ENCODE data around the gene C11orf21.

Gene C11orf21

DNA sequence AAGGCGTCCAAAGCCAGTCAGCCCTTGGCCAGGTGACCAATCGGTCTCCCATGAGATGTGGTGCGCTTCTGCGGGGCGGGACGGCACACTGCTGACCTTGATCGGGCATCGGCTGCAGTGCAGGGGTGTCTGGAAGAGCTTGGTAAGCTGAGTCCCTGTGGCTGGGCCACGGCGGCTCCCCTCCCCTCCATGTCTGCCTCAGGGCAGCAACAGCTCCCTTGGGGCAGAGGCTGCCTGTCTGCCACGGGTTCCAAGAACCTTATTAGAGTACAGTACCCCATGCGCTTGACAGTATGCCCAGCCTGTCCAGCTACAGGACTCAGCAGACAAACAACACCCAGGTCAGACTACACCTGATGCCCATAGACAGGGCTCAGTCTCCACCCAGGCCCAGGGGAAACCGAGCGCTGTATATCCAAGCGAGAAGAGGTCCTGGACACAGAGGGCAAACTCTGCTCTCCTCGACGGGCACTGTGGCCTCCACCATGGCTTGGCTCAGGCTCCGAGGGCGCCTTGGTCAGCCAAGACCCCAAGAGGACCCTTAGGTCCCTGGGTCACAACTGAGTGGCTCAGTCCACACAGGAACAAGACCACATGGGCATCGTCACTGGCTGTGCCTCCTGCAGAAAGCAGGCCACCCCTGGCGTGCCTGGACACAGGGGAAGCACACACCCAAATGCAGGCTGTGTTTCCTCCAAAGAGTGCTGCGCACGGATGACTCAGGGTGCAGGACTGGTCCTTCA lies 19.0 kb upstream of the C11orf21 start:
- peak; percentile 34 for DNase-seq

DNA sequence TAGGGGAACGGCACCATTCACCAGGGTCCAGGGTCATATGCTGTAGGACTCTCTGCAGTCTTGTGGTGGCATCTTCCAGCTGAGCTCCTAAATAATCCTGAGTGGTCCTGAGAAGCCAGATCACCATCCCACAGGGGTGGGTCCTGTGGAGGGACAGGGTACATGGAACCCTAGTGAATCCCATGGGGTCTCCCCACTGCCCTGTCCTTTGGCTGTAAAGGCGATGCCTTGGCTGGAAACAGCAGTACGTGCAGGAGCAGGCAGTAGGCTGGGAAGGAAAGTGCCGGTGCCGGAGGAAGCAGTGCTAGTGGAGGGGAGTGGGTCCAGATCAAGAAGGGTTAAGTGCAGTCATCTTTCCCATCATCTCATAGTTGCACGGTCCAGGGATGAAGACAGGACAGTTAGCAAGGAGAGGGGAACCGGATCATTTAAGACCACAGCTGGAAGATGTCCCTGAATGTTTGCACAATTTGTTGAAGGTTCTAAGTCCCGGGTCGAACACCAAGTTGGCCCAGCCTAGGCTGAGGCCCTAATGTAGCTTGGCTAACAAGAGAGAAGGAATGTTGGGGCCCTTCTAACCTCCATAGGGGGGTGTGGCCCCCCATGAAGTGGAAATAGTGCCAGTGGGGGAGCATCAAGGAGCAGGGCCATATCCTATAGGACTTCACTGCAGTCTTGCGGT lies 18.2 kb upstream of the C11orf21 start:
- peak; percentile 18 for DNase-seq

DNA sequence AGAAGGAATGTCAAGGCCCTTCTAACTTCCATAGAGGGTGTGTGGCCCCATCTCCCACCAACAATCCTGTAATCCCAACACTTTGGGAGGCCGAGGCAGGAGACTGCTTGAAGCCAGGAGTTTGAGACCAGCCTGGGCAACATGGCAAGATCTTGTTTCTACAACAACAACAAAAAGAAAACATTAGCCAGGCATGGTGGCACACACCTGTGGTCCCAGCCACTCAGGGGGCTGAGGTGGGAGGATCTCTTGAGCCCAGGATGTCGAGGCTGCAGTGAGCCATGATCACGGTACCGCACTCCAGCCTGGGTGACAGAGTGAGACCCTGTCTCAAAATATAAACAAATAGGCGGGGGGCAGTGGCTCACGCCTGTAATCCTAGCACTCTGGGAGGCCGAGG lies 17.0 kb upstream of the C11orf21 start:
- DNase-seq: peak; percentile 24

DNA sequence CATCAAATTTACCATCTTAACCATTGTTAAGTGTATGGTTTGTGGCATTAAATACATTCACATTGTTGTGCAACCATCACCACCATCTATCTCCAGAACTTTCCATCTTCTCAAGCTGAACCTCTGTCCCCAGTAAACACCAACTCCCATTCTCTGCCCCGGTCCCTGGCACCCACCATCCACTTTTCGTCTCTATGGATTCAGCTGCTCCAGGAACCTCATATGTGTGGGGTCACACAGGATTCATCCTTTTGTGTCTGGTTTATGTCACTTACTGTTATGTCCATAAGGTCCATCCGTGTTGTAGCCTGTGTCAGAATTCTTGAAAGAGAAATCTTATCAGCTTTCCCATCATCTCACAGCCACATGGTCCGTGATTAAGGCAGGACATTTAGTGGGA lies 16.4 kb upstream of the C11orf21 start:
- peak; percentile 7 for DNase-seq

DNA sequence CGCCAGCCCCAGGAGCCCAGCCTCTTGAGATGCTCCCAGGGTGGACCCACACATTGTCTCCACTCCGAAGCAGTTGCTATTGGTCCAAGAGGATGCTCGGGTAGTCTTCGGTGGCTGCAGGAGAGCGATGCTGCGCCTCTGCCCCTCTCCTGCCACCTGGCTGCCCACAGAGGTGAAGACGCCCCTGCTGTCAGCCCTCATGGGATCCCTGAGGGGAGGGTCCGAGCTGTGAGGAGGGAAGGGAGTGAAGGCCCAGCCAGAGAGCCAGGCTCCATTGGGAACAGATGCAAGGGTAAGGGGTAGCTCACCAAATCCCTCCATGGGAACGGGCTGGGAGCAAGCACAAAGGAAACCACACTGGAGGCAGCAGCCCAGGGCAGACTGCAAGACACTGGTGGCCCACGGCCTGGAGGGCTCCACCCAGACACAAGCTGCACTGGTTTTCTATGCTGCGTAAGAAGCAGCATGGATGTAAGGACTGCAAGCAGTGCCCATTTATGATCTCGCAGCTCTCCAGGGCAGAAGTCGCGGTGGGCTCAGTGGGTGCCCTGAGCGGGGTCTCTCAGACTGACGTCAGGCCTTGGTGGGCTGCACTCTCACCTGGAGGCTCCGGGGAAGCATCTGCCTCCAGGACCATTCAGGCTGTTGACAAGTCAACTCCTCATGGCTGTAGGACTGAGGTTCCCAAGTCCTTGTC lies 15.8 kb upstream of the C11orf21 start:
- peak; percentile 35 for DNase-seq

DNA sequence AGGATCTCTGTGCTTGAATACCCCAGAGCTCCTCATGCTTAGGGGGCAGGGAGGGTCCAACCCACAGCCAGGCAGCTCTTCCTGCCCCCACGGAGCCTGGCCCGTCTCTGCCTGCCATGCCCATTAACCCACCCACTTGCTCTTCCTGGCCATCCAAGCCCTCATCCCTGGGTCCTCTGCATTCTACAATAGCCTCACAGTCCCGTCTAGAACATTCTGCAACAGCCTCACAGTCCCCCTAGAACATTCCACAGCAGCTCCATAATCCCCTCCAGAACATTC lies 15.2 kb upstream of the C11orf21 start:
- no peak for DNase-seq

DNA sequence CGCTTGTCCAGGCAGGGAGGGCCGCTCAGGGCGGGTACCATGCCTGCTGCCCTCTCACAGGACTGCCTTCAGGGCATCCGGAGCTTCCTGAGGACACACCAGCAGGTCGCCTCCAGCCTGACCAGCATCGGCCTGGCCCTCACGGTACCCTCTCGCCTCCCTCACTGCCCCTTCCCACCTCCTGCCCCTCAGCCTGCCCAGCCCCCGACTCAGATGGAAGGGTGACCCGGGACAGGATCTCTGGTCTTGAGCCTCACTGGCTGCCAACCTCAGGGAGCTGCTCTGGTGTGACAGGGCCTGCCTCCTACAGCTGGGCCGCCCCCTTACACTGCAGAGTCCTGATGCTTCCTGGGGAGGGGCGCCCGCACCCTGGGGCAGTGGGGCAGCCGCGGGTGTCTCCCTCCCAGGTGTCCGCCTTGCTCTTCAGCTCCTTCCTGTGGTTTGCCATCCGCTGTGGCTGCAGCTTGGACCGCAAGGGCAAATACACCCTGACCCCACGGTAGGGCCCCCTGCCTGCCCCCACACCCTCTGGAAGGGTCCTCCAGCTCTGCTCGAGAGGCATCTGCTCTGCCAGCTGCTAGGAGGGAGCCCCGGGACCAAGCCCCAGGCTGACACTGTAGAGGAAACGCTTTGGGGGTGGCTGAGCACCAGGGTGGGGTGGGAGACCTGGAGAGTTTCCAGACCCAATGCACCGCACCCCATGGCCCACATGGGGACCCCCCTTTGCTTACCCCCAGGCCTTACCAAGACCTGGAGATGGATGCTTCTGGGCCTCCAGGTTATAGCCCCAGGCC lies 14.6 kb upstream of the C11orf21 start:
- DNase-seq: peak; percentile 40

DNA sequence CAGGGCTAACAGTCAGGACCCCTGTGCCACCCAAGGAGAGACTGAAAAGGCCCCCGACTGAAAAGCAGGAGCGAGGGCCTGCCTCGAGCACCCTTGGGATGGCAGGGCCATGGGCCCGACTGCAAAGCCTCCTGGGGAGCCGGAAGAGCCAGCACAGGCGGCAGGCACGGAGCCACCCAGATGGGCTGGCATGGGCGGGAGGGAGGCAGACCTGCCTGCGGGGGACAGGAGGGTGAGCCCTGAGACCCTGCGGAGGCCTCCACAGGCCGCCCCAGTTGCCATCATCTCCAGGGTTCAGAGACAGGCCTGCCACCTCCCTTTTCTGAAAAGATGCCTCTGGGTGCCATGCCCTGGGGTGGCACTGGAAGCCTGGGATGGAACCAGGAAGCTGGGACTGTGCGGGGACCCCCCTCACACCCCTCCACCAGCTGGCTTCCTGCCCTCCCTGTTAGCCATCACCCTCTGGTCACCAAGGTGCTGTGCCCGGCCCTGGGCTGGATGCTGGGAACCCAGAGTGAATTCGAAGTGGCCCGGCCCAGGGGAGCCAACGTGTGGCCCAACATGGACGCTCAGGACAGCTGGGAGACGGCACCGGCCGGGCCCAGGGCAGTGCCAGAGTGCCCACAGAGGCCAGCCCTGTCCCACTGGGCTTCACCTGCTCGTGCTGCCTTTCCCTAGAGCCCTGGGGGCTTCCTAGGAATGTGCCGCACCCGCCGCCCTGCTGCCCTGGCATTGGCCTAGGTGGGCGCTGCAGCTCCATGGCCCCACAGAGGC lies 13.9 kb upstream of the C11orf21 start:
- DNase-seq: no peak

DNA sequence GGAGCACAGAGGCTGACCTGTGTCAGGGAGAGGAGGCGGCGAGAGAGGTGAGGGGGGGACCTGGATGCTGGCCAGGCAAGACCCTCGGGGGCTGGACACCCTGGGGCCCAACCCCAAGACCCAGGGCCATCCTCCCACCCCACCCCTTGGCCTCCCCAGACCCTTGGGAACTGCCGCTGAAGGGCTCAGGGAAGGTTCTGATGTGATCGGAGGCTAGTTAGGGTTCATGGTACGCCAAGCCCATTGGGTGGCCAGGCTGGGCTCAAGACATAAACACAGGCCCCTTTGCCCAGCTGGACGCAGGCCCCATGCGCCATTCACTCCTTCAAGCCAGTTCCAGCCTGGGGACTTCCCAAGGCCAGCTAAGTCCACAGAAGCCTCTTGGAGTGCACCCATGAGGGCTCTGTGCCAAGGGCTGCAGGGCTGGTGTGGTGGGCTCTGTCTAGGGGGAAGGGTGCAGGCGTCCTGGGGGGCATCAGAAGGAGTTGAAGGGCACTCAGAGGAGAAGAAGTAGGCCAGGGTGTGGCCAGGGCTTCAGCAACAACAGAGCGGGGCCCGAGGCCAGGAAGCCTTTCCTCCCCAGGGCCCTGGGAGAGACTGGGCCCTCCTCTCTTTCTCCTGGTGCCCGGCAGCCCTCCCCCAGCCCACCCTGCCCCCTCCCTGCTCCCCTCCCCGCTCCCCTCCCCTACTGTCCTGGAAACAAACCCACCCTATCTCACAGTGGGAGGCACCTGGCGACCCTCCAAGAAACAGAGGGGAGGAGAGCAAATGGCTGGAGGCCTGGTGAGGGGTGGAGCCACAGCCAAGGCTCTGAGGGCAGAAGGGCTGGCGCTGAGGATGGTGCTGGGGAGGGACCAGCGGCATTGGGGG lies 13.0 kb upstream of the C11orf21 start:
- DNase-seq: peak; percentile 92

DNA sequence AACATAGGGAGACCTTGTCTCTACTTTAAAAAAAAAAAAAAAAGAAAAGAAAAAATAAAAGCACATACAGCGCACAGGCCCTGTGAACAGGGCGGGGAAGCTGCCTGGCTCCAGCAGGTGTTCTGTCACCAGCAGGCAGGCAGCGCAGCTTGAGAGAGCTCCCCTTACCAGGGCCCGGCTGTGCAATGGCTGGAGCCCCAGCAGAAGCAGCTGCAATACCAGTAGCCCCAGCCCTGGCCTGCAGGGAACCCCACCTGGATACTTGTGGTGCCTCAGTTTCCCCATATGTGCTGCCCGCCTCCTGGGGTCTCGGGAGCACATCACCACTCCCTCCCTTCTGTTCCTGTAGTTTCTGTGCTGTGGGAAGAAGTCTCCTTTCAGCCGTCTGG lies 12.4 kb upstream of the C11orf21 start:
- DNase-seq: no peak

DNA sequence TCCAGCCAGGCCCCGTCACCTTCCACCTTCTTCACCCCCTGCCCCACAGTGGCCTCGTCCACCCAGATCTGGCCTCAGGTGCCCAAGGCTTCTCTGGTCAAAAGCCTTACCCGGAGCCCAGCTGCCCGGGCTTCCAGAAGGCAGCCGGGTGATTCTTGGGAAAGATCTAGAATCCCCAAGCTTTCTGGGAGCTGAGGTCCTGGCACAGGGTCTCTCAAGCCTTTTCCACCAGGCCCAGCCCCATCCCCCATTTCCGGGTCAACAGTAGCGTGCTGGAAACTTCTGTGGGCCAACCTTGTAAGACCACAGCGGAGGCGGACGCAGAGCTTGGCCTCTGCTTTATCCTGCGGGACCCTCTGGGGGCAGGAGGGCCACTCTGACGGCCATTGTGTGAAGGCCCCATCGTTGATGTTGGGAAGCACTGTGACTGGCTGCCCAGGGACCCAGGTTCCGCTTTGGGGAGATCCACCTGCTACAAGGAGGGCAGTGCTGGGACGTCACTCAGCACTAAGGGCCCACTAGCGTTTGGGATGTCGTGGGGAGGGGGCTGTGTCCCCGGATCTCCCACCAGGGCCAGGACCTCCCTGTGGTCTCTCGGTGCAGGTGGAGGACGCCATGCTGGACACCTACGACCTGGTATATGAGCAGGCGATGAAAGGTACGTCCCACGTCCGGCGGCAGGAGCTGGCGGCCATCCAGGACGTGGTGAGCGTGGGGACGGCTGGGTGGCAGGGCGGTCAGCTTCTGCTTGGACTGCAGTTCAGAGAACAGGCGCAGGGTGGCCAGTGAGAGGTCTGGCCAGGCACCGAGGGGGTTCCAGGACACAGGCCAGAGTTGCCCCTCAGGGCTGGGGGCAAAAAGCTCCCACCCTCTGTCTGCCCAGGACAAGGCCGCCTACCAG lies 11.6 kb upstream of the C11orf21 start:
- DNase-seq: no peak

DNA sequence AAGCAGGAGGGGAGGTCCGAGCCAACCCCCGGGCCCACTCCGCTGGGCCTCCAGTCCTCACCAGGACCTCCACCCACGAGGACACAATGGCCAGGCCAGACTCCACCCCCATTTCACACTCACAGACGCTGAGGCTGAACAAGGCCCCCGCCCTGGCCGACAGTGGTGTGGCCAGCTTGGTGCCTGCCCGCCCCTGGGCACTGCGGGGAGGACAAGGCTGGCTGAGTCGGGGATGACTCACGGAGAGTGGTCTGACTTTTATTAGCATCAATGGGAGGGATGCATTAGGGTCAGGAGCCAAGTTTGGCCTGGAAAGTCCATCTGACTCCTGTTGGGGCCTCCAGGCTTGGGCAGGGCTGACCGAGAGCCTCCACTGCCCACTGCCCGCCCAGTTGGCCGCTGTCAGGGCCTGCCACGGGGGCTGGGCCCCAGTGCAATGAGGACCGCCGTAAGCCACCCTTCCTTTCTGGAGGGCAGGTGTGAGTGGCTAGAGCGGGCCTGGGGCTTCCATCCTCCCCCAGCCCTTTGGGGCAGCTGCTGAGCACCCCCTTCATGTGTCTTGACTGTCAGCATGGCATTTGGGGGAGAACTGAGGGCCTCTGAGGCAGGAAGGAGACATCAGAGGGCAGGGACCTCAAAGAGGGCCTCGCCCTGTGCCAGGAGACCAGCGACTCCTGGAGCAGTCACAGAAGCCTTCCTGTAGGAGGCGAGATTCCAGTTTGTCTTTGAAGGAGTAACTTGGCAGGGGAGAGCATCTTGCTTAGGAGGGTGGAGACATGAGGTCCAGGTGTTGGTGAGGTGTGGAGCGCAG lies 10.7 kb upstream of the C11orf21 start:
- peak; percentile 60 for DNase-seq

DNA sequence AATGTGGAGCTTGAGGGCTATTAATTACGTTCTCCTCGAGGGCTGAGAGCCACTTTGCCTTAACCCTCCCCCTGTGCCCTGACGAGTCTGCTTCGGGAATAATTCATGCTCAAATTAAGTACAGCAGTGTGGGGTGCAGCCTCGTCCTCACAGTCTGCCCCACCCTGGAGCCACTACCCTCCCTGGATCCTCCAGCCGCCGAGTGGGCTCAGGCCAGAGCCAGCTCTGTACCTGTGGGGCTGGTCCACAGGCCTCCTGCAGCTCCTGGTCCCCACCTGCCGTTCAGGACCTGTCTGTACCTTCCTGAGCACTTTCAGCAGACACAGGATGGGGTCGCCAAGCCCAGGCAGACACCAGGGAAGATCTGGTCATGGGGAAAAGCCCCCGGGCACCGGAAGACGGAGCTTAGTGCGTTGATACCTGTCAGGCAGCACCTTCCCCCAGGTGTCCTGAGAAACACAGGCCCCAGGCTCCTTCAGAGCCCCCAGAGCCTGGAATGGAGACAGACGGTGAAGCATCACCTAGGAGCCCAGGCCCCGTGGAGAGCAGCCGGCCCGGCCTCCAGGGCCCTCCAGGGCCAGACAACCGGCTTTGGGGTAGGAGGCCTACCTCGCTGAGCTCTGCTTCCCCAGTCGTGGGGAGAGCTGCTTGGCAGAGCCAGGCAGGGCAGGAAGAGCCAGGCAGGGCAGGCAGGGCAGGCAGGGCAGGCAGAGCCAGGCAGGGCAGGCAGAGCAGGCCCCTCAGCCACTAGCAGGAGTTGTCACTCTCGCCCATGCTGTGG lies 9.8 kb upstream of the C11orf21 start:
- no peak for DNase-seq

DNA sequence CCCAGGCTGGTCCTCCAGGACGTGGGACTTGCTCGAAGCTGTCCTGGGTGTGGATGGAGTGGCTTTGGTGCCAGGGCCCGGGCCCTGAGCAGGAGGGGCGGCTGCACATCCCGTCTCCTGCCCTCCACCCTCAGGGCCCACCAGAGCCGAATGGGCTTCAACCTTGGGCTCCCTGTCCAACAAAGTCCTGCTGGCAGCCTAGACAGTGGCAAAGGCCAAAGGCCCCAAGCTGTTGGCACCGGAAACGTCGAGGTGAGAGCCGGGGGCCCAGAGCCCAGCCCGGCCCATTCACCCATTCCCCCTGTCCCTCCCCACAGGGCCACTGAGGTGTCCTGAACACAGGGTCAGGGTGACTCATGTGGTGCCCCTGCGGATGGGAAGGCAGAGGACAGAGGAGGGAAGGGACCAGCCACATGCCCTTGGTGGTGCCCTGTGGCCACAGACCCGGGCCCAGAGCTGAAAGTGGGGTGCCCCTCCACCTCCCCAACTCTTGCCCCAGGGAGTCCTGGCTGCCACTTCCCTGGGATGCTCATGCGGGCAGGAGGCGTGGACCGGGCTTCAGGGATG lies 9.2 kb upstream of the C11orf21 start:
- no peak for DNase-seq

DNA sequence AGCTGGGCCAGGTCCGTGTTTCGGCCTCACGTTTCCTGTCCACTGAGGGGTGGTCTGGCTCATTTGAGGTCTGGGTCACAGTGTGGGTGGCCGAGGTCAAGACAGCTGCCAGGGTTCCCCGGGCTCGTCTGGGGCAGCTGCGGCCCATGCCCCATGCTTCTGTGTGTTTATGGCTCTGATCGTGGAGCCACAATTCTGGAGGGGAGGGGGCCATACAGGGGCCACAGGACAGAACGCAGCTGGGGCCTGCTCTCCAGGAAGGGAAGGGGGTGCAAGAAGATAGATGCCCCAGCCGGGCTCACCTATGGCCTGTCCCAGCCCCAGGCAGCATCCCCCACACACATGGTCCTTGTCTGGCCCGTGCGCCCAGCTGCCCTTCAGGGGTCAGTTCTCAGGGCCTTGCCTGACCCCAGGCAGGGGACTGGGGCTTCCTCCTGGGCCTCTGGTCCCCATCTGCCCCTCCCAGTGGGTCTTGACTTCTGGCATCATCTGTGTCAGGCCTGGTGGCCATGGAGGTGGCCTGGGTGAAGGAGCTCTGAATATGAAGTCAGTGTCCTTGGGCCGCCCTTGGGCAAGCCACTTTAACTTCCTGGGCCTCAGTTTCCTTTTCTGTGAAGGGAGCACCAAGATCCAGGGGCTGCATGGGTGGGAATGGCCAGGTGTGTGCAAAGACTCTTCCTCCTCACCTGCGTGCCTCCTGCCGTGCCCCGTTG lies 8.5 kb upstream of the C11orf21 start:
- DNase-seq: no peak

DNA sequence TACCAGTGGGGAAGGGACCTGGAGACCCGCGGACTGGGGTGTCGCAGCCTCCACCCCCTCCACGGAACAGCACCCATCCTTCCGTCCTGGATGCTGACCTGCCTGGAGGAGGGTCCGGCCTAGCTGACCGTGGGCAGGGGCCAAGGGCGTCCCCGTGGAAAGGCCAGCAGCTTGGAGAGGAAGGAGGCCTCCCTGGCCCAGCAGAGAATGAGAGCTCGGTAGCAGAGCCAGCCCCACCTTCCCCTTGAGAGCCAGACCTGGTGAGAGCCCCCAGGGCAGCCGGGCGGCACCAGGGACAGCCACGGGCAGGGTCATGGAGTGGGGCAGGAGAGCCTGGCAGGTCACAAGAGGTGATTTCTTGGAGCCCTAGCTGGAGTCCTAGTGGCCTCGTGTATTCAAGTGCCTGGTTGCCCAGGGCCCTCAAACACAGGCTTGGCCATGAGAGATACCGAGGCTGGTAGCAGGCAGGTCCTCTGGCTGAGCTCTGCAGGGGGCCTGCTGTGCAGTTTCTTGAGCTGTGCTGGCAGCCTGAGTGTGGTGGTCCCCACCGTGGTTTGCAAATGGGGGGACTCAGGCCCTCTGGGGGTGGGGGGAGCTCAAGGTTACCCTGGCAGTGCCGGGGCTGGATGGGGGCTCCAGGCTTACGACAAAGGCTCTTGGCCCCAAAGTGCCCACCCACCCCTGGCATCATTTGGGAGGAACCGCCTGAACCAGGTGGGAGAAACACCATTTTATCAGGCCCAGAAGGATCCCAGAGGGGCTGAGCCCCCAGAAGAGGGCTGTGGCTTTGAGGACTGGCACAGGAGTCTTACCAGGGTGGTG lies 7.7 kb upstream of the C11orf21 start:
- no peak for DNase-seq

DNA sequence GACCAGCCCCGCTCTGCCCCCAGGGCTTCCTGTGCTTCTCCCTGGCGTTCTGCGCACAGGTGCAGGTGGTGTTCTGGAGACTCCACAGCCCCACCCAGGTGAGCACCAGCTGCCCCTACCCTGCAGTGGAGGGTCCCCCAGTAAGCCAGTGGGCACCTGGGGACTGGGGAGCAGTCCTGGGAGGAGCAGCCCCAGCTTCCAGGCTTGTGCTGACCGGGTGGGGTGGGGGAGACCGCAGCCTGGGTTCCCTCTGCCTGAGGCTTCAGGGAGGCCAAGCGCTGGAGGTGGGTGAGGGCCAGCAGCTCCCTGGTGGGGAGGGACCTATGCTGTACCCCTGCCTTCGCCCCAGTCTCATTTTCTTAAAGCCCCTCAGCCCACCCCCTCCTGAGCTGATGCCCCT lies 7.0 kb upstream of the C11orf21 start:
- no peak for DNase-seq

Data from right forelimb (tissue), 1 donor.